Glomerular endothelial cell (primary cell): ENCODE data around the gene MDP1. TPM values are rescaled to one million over a fixed set of nuclear protein-coding genes. Genes with fewer than 3 reads are reported as not detected.
"Not testable (repeated sequence)": the region's sequence is repeated elsewhere in the genome, so short reads cannot be mapped to it uniquely, and the experiment has no call there.

Experiments
- DNase-seq: peaks from one replicate; pipeline ENCODE4 v3.0.0-alpha.2; 2011; ENCODE audit warnings: low read depth, low spot score; ENCODE audit errors: extremely low read depth
- total RNA-seq: library from RNA; depleted of rRNA; stranded (reverse); fragments of >200 nt; gene quantifications from 2 replicates; pipeline ENCODE4 v1.2.3, GENCODE V29; 2015

MDP1 gene
- total RNA-seq, 1 donor from 2014 or later: 10.2 TPM

DNA sequence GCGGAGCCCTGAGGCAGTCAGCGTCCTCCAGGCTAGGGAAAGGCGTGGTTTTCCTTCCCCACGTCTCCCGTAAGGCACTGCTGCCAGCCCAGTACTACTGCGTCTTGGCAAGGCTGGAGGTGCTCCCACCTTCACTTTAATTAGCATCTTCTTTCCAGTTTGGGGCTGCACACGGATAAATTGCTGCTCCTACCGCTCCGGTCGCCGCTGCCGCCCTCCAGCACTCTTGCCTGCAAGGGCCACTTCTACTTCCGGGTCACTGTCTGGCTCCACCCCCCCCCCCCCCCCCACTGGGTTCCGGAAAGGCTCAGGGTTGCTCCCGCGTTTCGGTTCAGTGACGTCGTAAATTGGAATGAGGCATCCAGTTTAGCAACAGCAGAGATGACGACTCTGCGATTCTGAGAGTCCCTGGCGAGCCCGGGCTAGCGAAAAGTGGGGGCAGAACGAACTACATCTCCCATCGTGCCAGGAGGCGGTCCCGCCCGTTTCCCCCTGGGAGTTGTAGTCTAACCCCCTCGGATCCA lies 16.3 kb upstream of the MDP1 start, which contains the start of gene NEDD8:
NEDD8 (minus strand) TSS at position 247 of the 524 bp plus-strand sequence; CDS start at position 147, 100 bp downstream.
- DNase-seq: peak; percentile 71

DNA sequence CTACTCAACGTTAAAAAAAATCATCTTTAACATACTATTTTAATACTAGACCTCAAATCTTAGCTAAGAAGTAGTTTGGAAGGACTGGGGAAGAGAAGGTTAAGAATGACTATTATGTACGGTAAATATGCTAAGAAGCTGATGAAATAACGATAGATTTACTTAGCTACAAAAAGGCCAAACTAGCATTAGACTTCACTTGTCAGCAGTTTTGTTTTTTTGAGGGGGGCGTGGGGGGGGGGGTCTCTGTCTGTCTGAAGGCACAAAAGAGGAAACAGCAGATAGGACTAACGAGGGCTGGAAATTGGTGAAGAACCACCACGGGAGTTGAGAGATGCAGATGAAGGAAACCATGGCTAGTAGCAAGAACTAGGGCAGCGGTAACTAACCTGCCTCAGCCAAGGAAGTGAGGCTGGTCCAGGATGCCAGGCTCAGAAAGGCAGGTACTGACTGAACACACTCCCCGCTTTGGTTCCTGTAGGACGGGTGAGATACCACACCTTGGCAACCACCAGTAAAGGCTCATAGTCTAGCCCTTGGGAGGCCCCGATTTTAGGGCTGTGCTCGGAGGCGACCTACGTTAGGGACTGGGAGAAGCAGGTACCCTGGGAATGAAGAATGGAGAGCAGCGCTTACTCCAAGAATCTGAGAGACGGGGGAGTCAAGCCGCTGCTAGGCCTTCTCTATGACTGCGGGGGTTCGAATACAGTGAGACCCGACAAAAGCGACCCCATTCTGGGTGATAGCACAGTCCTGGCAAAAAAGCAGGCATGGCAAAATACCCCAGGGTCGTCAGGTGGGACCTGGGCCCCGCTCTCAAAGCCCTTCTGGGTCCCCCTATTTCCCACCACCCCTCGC lies 15.6 kb upstream of the MDP1 start:
- no peak for DNase-seq

DNA sequence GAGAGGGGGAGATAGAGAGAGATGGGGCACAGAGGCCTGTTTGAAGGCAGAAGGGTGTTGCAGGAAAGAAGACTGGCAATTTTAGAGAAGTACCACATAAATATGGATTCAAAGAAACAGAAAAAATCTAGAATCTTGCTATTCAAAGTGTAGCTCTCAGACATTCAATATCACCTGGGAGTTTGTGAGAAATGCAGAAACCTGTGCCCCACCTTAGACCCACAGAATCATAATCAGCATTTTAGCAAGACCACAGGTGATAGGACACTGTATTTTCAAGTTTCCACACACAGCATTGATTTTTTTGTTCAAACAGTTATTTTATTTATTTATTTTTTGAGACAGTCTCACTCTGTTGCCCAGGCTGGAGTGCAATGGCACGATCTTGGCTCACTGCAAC lies 13.0 kb upstream of the MDP1 start:
- no peak for DNase-seq

DNA sequence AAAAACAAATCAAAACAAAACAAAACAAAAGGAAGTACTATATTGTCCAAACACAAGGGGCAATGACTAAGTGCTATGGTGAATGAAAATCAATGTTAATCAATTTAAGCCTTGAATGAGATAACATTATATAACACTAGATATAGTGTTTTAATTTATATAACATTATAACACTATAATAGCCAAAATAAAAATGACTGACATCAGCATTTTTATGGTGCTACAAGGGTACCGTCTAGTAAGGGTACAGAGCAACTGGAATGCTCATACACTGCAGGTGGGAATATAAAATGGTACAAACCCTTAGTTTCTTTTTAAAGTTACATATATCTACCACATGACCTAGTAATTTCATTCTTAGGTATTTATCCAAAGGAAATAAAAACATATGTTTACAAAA lies 10.6 kb upstream of the MDP1 start:
- DNase-seq: no peak

DNA sequence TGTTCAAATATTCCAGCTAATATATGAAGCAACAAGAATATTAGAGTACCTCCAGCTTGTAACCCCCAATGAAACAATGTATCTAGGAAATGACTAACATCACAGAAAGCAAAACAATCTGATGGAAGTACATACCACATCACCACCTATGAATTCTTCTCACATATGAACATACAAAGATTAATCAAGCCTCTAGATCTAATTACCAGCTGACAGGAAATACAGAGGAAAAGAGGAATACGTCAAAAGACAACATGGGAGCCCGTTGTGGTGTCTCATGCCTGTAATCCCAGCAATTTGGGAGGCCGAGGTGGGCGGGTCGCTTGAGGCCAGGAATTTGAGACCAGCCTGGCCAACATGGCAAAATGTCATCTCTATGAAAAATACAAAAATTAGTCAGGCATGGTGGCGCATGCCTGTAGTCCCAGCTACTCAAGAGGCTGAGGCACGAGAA lies 8.8 kb upstream of the MDP1 start:
- peak; percentile 95 for DNase-seq

DNA sequence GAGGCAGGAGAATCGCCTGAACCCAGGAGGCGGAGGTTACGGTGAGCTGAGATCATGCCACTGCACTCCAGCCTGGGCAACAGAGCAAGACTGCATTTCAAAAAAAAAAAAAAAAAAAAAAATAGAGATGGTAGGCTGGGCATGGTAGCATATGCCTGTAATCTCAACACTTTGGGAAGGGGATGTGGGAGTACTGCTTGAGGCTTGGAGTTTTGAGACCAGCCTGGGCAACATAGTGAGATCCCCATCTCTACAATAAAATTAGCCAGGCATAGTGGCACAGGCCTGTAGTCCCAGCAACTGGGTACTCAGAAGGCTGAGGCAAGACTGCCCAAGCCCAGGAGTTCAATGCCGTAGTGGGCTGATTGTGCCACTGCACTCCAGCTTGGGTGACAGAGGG lies 7.1 kb upstream of the MDP1 start:
- DNase-seq: not testable (repeated sequence)

DNA sequence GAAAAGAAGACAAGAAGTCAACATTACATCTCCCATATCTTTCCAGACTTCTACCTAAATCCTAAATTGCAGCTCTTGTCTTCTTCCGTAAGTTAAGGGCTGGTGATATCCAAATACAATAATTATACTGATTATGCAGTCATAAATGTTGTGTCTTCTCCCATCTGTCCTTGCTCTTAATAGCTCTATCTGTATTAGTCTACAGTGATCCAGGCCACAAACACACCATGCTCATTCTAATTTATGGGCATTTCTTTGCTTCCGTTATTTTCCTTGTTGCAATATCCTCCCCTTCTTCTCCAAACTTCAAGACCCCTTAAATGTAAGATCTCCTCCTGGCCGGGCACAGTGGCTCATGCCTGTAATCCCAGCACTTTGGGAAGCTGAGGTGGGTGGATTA lies 3.7 kb upstream of the MDP1 start:
- DNase-seq: no peak

DNA sequence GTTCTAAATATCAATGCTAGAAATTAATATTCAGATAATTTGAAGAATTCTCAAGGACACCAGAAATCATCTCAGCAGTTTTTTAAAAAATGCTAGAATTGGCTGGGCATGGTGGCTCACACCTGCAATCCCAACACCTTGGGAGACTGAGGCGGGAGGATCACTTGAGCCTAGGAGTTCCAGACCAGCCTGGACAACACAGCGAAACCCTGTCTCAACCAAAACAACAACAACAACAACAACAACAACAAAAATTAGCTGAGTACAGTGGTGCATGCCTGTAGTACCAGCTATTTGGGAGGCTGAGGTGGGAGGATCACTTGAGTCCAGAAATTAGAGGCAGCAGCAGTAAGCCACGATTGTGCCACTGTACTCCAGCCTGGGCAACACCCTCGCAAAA lies 3.2 kb upstream of the MDP1 start:
- no peak for DNase-seq

DNA sequence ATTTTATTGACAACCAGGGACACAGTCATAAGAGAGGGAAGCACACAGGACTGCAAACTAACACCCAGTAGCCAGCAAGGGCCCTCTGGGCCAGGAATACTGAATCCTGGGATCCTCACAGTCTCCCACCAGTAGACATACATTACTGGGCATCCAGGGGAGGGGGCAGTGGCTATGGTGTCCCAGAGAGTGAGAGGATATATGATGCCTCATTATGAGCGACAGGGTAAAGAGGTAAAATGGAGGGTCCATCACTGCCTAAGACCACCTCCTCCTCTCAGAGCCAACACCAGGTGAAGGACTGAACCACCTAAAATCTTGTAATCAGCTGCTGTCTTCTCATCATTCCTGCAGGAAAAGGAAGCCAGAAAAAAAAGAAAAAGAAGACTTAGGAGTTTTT lies 1.0 kb upstream of the MDP1 start:
- not testable (repeated sequence) for DNase-seq

DNA sequence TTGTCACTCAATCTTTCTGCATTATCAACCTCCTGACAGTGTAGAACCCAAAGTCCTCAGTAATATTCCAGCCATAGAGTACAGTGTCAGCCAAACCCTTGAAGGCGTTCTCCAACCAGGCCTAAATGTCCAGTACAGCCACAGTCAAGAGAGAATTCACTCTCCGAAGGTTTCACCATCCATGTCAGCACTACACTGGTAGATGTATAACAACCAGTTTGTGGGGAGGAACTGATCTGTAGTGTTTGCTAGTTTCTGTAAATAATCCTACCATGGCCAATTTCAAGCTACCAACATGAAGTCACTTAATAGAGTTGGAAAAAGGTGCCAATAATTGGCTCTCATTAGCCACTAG lies 456 bp upstream of the MDP1 start:
- DNase-seq: no peak

DNA sequence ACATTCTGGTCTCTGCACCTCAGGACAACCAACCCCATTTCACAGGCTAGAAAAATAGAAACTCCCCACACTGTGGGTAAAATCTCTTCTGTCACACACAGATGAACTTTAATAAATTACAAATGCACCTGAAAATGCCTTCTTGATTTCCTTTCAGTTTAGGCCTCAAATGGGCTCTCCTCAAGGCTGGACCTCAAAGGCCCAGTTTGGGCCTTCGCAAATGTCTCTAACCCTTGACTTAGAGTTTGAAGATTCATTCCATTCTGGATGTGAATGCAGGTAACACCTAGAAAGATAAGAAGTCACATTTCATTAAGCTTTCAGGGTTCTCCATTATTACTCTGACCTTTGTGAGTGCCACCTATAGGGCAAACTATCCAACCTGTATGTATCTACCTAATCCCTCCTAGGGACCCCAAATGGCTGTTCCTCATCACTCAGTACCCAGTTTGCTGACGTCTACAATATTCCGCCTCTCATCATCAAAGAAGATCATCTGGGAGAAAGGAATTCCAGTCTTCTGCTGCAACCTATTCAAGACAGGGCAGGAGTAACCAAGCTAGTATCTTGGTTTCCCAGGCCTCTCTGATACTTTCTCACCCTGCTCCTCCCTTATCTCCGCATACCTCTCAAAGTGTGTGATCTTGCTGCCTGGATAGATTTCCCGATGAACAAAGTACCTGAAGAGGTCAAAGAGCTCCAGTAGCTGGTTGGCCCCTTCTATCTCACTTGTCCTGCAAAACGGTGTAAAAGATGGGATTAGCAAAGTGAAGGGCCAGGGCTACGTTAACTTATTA lies 1.8 kb downstream of the MDP1 start:
- DNase-seq: no peak

DNA sequence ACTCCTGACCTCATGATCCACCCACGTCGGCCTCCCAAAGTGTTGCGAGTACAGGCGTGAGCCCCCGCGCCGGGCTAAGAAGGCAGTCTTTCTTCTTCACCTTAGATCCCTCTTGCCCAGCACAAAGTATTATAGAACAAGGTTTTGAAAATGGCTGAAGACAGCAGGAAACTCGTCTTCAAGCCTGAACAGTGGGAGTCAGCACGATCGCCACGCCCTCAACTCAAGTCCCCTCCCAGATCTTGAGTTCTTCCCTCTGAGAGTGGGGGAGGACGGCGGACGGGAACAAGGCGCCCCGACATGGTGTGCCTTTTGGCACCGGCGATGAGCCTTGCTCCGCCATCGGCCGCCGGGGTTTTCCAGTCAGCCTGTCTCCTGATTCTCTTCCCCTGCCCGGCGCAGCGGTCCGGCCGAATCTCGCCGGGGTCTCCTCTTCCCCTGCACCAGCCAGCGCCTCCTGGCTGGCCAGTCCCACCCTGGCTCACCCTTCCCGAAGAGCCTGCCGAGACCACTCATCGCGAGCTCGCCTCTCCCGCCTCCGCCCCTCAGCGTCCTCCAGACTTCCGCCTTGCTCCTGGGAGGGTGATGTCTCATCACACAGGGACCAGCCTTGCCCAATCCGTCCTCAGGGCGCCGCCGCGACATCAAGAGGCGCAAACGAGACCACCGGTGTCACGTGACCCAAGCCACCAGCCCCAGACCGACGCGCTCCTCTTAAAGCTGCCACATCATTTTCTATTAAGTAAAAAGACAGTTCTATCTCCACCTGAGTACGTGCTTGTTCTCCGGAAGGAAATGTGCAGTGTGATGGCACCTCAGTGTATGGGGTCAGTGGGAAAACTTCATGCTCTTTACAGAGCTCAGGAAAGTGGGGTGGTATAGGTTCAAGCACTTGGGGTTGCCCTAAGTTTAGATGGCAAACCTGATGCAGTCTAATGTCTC lies 2.7 kb downstream of the MDP1 start, which contains the start of gene CHMP4A:
CHMP4A (minus strand) TSS at position 565 of the 942 bp plus-strand sequence; CDS start at position 516, 49 bp downstream.
- peak; percentile 78 for DNase-seq

DNA sequence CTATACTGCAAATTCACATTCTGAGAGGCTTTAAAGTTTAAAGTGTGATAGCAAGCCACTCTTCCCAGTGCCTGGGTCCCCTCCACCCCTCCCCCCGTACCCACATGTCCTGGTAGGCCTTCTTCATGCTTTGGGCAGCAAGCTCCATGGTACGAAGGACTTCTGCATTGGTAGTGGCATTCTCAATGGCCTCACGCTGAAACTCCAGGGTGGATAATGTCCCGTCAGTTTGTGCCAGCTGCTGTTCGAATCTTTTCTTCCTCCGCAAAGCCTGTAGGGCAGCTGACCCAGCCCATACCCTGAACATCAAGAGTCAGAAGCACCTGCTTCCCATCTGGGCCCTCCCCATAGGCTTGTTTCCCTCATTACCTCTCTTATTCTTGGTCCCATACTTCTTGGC lies 4.6 kb downstream of the MDP1 start:
- DNase-seq: no peak

DNA sequence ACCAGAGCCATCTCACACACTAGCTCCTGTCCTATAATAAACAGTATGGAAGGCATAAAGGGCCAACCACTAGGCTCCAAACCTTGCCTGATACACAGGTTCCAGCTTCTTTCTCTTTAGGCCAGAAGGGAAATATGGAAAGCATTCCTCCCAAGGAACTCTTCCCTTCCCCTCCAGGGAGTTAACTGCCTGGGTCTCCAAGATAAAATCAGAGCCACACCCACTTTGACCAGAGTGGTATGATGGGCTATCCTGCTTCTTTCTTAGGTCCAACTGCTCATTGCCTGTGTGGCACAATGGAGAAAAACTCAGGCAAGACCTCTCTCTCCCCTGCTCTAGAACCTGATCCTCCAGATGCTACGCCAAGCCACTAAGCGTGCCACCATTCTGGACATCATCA lies 8.2 kb downstream of the MDP1 start:
- no peak for DNase-seq

DNA sequence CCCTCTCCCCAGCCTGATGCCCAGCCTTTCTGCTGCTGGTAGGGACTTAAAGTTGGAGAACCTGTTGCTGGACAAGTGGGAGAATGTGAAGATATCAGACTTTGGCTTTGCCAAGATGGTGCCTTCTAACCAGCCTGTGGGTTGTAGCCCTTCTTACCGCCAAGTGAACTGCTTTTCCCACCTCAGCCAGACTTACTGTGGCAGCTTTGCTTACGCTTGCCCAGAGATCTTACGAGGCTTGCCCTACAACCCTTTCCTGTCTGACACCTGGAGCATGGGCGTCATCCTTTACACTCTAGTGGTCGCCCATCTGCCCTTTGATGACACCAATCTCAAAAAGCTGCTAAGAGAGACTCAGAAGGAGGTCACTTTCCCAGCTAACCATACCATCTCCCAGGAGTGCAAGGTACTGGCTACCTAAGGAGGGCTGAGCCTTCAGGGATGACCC lies 8.7 kb downstream of the MDP1 start:
- no peak for DNase-seq

DNA sequence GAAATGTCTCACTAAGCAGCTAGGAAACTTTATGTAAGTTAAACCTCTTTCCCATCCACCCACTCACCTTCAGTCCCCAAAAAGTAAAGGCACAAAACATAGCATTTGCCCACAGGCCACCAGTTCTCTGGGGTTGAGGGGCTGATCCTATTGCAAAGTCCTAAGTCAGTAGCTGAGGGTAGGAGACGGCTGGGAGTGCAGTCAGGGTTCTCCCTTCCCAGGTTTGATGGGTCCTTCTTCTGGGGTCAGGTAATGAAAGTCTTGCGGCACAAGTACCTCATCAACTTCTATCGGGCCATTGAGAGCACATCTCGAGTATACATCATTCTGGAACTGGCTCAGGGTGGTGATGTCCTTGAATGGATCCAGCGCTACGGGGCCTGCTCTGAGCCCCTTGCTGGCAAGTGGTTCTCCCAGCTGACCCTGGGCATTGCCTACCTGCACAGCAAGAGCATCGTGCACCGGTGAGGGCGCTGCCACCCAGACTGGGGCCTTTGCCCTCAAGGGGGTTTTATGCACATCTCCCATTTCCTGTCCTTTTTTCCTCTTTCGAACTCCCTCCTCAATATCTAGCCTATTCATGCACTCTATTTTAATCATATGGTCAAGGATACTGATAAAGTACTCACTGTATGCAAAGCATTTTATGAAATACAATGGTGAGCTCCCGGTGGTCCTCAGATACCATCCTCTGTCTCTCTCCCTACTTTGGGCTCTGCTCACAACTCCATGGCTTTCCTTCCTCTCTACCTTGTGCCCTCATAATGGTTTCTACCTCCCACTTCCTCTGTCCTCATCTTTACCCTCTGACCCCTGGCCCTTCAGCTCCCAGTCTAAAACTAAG lies 9.4 kb downstream of the MDP1 start:
- DNase-seq: no peak

DNA sequence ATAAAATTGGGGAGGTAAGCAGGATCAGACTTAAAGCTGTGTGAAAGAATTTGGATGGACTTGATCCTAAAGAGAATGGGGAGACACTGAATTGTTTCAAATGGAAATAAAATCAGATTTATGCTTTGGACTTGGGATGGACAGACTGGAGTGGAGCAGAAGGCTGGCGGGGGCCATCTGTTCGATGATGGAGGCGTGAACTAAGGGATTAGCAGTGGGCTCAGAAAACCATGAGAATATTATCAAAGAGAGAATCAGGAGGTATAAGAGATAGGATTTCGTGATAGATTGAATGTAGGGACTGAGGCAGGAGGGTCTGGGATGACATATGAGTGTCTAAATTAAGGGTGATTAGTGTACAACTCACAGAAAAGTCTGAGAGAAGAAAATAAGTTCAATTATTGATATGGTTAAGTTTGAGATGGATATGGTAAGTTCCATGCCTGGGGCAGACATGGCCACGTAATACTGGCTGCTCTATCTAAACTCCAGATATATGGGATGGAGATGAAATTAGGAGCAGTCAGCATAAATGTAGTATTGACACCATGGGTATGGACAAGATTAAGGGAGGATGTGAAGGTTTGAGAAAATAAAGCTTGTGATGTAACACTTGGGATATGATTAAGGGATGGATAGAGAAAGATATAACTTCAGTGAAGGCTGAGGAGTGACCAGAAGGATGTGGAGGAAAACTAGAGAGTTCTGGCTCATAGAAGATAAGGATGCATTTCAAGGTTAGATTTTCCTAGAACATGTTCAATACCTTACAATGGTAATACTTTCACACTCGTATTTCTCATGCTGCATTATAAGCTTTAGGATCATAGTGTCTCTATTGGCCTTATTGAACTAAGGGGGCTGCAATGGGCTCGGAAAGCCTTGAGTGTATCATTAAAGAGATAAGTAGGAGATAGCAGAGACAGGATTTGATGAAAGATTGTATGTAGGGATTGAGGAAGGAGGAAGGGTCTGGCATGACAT lies 11.4 kb downstream of the MDP1 start:
- no peak for DNase-seq

DNA sequence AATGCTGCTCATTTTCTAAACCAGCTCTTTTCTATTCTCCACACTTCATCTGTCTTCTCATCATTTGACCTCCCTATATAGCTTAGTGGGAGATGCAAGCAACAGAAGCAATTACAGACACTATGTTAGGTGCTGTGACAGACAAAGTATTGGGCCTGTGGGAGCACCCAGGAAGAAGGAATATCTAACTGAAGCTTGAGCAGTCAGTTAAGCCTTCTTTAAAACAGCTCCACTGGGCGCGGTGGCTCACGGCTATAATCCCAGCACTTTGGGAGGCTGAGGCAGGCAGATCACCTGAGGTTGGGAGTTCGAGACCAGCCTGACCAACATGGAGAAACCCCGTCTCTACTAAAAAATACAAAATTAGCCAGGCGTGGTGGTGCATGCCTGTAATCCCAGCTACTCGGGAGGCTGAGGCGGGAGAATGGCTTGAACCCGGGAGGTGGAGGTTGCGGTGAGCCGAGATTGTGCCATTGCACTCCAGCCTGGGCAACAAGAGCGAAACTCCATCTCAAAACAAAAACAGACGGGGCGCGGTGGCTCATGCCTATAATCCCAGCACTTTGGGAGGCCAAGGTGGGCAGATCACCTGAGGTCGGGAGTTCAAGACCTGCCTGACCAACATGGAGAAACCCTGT lies 12.5 kb downstream of the MDP1 start:
- DNase-seq: not testable (repeated sequence)
